ENCODE data around the gene KLHDC3.
A peak's percentile ranks its signal among the peaks of the same experiment; 100 is the strongest.

Gene KLHDC3, protein sequence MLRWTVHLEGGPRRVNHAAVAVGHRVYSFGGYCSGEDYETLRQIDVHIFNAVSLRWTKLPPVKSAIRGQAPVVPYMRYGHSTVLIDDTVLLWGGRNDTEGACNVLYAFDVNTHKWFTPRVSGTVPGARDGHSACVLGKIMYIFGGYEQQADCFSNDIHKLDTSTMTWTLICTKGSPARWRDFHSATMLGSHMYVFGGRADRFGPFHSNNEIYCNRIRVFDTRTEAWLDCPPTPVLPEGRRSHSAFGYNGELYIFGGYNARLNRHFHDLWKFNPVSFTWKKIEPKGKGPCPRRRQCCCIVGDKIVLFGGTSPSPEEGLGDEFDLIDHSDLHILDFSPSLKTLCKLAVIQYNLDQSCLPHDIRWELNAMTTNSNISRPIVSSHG

DNA sequence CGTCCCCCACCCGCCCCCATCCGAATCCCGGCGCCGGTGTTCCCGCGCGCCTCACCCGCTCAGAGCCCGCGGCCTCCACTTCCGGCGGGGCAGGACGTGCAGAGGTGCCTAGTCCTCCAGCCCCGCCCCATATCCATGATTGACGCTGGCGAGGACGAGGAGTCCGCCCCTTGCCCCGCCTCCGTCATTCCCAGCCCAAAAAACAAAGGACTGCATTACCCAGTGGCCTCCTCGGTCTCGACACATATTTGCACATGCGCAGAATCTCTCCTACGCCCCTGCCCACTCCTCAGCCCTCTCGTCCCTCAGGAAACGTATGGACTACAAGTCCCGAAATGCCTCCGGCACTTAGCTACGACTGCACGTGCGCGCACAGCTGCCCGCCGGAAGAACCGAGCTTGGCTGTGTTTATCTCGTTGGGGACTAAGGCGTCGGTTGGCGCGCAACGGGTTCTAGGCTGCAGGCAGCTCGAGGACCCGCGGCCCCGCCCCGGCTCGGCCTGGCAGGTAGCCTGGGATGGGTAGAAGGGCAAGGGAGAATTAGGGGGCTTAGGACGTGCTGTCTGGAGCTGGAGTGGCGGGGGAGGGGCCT, at the start of gene KLHDC3, which contains the start of gene MEA1:
KLHDC3 (plus strand) TSS at position 407 of the 591 bp plus-strand sequence. CDS start 2,944 bp downstream, outside the sequence.
MEA1 (minus strand) TSS at position 104 of the 591 bp plus-strand sequence. CDS start 133 bp downstream, outside the sequence.
- DNase-seq: peak; percentile 96 to 98

- no peak for DNase-seq
These were observed 47.5 kb upstream of the KLHDC3 start for GRCh38 chr6:42966571-42966970.

GRCh38 chr6:42967228-42967627, 46.8 kb upstream of the KLHDC3 start:
- no peak for DNase-seq

GRCh38 chr6:42968126-42968701, 45.8 kb upstream of the KLHDC3 start:
- no peak for DNase-seq

GRCh38 chr6:42968783-42969182, 45.3 kb upstream of the KLHDC3 start:
- DNase-seq: no peak

DNA sequence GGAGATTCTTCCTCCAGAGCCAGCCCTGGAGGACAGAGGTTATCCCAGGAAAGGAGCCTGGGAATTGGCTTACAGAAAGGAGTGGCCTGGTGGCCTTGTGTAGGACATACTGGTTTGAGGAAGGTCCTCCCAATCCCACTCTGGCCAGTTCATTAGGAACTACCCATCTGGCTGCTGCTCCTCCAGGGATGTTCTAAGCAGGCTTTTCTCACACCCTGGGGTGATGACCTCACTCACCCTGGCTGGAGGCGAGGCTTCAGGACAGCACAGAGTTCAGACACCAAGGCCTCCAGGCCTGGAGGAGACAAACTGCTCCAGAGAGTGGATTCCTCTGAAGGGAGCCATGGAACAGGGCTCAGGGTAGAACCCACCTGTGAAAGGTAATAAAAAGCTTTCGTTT, 44.6 kb upstream of the KLHDC3 start:
- DNase-seq: no peak

- no peak for DNase-seq
These were observed 44.1 kb upstream of the KLHDC3 start for GRCh38 chr6:42969934-42970333.

DNA sequence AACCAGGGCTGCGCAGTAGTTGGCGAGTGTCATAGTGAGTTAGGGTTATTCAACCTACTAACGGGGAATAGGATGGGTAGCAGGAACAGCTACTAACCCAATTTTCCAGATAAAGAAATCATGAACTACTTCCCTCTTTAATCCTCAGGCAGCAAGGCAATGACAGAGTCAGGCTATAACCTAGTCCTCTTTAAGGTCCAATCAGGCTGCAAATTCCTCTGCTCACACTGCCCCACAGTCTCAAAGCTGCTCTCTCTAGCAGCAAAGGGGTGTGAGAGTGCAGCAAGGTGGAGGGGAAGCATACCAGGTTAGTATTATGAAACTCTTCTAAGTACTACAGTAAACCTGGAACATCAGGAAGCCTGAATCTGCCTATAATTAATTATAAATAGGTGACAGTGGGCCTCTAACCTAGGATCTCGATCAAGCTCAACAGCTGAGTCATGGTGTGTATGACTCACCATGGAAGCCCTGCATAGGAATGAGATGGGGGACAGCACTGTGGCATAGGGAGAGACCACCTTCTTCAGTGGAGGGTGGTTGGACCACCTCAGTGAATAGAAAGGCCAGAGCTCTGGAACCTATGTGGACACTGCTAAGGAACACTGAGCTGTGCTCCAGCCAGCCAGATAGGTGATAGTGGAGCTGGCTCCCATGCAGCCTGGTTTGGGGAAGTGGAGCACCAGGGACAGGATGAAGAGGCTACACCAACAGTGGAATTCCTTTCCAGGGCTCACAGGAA, 43.0 kb upstream of the KLHDC3 start:
- no peak for DNase-seq

GRCh38 chr6:42971746-42972327, 42.2 kb upstream of the KLHDC3 start:
- no peak for DNase-seq

DNA sequence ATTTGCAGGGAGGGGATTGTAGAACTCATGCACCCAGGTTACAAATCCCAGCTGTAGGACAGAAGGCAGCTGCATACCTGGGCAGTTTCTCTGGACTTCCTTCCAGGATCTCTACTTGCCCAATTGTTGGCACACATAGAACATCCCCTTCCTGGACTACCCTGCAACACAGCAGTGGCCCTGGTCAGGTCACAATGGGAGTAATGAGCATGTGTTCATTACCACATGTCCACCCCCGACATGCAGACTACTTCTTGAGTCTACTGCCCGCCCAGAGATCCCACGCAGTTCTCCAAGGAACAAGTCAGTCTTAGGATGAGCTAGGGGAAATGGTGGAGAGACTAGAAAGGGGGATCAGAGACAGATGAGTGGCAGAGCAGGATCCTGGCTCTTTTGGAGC, 40.1 kb upstream of the KLHDC3 start:
- no peak for DNase-seq

- DNase-seq: no peak
These were observed 39.0 kb upstream of the KLHDC3 start for GRCh38 chr6:42974919-42975505.

- peak in 1 of 2 donors; percentile 11 for DNase-seq
These were observed 35.6 kb upstream of the KLHDC3 start for GRCh38 chr6:42978487-42978838.

DNA sequence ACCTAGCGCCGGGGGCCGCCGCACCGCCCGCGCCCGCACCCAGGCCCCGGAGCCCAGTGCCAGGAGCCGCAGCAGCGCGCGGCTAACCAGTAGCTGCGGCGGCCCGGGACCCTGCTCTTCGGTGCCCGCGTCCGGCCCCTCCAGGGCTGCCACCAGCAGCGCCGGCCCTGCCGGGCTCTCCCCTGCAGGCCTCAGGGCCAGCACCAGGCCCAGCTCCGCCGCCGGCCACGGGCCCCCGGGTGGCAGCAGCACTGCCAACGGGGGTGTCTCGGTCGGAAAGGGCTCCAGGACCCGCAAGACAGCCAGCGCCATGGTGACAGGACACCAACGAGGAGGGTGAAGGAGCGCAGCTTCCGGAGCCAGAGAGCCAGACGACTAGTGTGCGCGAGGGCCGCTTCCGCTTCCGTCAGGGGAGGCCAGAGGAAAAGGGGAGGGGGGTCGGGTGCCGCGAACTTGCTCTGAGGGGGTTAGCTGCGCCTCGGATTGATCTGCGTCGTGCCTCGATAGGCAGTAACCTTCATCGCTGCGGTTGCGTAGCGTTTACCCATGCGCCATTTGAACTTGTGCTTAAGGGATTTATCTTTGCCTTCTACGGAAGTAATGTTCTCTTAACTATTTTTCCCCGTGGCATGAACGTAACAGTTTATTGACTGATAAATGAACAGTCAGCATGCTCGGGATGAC, 35.1 kb upstream of the KLHDC3 start, which contains the start of gene PEX6:
PEX6 (minus strand) TSS at position 343 of the 684 bp plus-strand sequence; CDS start at position 312, 31 bp downstream.
- peak; percentile 80 to 90 for DNase-seq

DNA sequence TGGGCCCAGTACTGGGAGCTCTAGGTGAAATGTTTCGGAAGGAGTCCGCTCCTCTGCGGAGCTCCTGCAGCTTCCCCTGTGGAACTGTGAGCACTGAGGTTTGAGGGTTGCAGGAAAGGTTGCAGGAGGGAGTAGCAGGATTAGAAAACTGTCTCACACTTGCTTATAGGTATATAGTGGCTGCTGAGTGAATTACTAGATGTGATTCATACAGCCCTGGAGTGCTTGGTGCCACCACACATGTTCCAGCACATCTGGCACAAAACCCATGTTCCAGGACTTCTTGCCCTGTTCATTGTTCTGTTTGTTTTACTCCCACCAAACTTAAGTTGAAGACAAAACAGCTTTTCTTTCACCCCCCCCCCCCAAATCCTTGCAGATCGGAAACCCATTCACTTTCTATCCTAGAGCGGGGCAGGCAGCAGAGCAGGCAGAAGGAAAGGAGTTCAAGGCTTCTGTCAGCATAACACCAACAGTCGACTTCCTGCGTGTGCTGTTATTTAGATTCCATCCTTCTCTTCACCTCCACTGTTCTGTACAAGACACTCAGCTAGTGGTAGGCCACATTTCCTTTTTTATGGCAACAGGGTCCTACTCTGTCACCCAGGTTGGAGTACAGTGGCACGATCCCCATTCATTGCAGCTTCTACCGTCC, 34.4 kb upstream of the KLHDC3 start:
- no peak for DNase-seq

DNA sequence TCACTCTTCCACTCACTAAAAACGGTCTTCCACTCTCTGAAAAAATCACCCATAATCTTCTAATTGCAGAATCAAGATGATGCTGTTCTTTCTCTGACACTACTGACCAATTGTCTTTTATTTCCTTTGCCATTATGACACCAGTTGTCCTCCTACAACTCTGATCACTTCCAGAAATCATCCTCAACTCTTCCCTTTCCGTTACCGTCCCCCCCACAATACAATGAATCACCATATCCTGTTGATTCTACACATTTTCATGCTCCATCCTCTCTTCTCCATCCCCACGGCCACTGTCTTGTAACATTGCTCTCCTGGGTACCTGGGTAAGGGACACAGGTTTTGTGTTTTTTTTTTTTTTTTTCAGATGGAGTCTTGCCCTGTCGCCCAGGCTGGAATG, 32.2 kb upstream of the KLHDC3 start:
- DNase-seq: no peak

DNA sequence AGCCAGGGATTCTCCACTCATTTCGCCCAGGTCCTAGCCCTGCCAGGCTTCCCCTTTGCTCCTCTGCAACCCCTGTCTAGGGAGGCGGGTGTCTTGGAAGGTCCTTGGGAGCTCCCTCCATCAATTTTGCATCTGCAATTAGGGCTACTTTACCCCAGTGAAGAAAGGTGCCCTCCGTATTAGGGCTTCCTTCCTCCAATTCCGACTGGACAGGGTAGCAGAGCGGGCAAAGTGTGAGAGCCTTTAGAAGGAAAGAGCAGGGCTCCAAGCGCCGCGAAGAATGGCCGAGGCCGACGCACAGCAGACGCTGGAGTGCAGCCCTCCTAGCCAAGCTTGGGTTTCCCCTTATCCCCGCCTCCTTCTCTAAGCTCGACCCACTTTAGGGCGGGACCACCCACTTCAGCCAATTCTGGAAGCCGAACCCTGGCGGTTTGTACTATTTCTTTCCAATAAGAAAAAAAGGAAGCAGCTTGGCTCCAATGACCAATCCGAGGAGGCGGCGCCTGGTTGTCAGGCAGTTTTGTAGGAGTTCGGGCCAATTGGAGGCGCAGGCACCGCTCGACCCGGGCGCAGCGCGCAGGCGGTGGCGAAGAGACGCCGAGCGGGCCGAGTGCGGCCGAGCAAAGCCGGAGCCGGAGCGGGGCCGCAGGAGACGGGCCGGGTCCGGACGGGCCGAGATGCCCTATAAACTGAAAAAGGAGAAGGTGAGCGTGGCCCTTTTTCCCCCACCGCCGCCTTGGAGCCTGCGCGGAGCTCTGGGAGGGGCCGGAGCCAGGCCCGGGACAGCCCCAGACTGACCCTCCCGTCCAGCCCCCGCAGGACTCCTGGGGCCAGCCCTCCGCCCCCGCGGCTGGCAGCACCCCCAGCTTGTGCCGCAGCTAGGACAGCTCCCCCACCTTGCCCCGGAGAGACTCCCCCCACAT, 29.8 kb upstream of the KLHDC3 start, which contains the start of gene PPP2R5D:
PPP2R5D (plus strand) TSS at position 570 of the 923 bp plus-strand sequence; CDS start at position 678, 108 bp downstream.
- peak; percentile 88 to 92 for DNase-seq

- DNase-seq: no peak
These were observed 29.0 kb upstream of the KLHDC3 start for GRCh38 chr6:42984924-42985475.

DNA sequence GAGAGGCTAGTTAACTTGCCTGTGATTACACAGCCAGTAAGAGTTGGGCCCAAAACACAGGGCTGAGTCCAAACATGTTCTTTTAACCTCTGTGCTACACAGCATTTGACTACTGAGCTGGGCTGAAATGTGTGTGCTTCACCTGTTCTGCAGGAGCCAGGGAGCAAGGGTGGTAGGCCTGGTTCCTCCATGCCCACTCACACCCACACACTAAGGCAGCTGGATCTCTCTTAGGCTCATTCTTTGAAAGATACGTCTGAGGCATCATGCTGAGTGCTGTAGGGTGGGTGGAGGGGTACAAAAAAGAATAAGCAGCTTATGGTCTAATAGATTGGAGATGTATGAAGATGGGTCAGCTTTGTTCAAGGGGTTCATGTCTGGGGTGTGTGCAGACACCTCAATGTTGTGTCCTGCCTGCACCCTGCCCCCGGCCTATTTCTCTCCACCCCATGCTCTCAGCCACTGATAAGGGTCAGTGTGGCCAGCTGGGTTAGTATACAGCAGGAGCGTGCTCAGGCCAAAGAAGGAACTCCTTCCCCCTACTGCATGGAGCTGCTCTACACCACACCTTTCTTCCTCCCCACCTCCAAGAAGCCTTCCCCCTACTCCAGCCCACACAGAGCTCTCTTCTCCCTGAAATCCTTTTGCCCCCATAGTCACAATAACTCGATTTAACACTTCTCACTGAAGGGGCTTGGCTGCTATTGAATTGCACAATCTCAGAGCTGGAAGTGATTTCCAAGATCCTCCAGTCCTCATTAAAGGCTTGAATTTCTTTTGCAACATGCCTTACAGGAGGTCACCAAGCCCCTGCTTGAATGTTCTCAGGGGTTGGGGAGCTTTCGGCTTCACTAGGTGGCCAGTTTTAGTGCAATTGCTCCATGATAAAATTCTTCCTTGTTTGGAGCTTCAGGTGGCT, 26.3 kb upstream of the KLHDC3 start:
- no peak for DNase-seq

Data from stimulated activated CD4-positive, alpha-beta T cell treated with anti-CD3 and anti-CD28 coated beads, Interleukin-2, amount 100 ng/mL, for 48 hours (primary cell).